ENCODE measurements around the gene MINDY4.

DNA sequence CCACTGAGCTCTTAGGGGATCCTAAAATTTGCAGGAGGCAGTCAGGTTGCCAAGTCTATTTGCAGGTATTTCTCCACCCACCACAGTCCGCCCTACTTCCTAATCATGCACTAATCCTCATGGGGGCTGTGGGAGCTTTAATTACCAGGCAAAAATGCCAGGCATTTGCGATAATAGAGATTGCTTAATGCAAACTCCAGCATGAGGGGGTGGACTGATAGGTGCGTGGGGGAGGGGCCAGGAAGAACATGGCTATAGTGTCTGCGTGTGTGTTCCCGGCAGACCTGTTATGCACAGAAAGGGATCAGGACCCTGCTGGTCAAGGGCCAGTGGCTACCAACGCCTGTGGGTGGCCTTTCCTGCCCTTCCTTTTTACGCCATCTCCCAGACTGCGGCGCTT, 124.8 kb downstream of the MINDY4 start:
- TF ChIP-seq FOXJ3 (CRISPR knock-in tag; IDR thresholded peaks at IDR 0.05; ENCODE audit: borderline replicate concordance) = no peak
- no peak for TF ChIP-seq RELA (CRISPR knock-in tag; IDR thresholded peaks at IDR 0.05; ENCODE audit: borderline replicate concordance)
- no peak for TF ChIP-seq NR2C2 (CRISPR knock-in tag; IDR thresholded peaks at IDR 0.05)
- TF ChIP-seq, protein P1, sequence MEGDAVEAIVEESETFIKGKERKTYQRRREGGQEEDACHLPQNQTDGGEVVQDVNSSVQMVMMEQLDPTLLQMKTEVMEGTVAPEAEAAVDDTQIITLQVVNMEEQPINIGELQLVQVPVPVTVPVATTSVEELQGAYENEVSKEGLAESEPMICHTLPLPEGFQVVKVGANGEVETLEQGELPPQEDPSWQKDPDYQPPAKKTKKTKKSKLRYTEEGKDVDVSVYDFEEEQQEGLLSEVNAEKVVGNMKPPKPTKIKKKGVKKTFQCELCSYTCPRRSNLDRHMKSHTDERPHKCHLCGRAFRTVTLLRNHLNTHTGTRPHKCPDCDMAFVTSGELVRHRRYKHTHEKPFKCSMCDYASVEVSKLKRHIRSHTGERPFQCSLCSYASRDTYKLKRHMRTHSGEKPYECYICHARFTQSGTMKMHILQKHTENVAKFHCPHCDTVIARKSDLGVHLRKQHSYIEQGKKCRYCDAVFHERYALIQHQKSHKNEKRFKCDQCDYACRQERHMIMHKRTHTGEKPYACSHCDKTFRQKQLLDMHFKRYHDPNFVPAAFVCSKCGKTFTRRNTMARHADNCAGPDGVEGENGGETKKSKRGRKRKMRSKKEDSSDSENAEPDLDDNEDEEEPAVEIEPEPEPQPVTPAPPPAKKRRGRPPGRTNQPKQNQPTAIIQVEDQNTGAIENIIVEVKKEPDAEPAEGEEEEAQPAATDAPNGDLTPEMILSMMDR (IDR thresholded peaks at IDR 0.05) = no peak
- no peak for TF ChIP-seq NR3C1 (CRISPR knock-in tag; conservative IDR thresholded peaks at IDR 0.05; ENCODE audit: low read depth)
- TF ChIP-seq, protein P2, sequence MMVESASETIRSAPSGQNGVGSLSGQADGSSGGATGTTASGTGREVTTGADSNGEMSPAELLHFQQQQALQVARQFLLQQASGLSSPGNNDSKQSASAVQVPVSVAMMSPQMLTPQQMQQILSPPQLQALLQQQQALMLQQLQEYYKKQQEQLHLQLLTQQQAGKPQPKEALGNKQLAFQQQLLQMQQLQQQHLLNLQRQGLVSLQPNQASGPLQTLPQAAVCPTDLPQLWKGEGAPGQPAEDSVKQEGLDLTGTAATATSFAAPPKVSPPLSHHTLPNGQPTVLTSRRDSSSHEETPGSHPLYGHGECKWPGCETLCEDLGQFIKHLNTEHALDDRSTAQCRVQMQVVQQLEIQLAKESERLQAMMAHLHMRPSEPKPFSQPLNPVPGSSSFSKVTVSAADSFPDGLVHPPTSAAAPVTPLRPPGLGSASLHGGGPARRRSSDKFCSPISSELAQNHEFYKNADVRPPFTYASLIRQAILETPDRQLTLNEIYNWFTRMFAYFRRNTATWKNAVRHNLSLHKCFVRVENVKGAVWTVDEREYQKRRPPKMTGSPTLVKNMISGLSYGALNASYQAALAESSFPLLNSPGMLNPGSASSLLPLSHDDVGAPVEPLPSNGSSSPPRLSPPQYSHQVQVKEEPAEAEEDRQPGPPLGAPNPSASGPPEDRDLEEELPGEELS (CRISPR knock-in tag; IDR thresholded peaks at IDR 0.05) = no peak
- no peak for TF ChIP-seq CREB1 (CRISPR knock-in tag; IDR thresholded peaks at IDR 0.05)
- no peak for TF ChIP-seq HMGA2 (CRISPR knock-in tag; IDR thresholded peaks at IDR 0.05)
- TF ChIP-seq NFATC4 (CRISPR knock-in tag; IDR thresholded peaks at IDR 0.05) = no peak
- TF ChIP-seq, protein P3, sequence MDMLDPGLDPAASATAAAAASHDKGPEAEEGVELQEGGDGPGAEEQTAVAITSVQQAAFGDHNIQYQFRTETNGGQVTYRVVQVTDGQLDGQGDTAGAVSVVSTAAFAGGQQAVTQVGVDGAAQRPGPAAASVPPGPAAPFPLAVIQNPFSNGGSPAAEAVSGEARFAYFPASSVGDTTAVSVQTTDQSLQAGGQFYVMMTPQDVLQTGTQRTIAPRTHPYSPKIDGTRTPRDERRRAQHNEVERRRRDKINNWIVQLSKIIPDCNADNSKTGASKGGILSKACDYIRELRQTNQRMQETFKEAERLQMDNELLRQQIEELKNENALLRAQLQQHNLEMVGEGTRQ (CRISPR knock-in tag; IDR thresholded peaks at IDR 0.05) = no peak
- TF ChIP-seq ATF1 (CRISPR knock-in tag; IDR thresholded peaks at IDR 0.05) = no peak
- TF ChIP-seq, protein P4, sequence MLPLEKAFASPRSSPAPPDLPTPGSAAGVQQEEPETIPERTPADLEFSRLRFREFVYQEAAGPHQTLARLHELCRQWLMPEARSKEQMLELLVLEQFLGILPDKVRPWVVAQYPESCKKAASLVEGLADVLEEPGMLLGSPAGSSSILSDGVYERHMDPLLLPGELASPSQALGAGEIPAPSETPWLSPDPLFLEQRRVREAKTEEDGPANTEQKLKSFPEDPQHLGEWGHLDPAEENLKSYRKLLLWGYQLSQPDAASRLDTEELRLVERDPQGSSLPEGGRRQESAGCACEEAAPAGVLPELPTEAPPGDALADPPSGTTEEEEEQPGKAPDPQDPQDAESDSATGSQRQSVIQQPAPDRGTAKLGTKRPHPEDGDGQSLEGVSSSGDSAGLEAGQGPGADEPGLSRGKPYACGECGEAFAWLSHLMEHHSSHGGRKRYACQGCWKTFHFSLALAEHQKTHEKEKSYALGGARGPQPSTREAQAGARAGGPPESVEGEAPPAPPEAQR (CRISPR knock-in tag; IDR thresholded peaks at IDR 0.05) = no peak

All from WTC11 (cell line).